ENCODE measurements around the gene IL36A. TPM values are rescaled to one million over a fixed set of nuclear protein-coding genes. Genes with fewer than 3 reads are reported as not detected.

Gene IL36A
- total RNA-seq, 4 donors from 2014 or later, result not detected

DNA sequence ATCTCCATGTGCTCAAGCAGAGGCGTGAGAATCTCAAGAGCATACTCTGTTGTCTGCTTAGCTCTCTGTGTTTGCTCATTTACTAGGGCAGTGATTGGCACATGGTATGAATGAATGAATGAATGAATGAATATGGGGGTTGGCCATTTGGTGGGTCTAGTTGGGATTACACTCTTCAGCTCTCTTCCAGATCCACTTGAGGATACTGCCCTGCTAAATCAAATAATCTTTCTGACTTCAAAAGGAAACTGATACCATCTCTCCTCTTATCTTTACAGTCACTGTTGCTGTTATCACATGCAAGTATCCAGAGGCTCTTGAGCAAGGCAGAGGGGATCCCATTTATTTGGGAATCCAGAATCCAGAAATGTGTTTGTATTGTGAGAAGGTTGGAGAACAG, 25.5 kb upstream of the IL36A start:
- TF ChIP-seq, protein P1, sequence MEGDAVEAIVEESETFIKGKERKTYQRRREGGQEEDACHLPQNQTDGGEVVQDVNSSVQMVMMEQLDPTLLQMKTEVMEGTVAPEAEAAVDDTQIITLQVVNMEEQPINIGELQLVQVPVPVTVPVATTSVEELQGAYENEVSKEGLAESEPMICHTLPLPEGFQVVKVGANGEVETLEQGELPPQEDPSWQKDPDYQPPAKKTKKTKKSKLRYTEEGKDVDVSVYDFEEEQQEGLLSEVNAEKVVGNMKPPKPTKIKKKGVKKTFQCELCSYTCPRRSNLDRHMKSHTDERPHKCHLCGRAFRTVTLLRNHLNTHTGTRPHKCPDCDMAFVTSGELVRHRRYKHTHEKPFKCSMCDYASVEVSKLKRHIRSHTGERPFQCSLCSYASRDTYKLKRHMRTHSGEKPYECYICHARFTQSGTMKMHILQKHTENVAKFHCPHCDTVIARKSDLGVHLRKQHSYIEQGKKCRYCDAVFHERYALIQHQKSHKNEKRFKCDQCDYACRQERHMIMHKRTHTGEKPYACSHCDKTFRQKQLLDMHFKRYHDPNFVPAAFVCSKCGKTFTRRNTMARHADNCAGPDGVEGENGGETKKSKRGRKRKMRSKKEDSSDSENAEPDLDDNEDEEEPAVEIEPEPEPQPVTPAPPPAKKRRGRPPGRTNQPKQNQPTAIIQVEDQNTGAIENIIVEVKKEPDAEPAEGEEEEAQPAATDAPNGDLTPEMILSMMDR (IDR thresholded peaks at IDR 0.05), result no peak
- TF ChIP-seq POLR2A (IDR thresholded peaks at IDR 0.05), result no peak
- no peak for DNase-seq
- no peaks in the 10 kb centered on the region for H3K4me1 ChIP-seq

DNA sequence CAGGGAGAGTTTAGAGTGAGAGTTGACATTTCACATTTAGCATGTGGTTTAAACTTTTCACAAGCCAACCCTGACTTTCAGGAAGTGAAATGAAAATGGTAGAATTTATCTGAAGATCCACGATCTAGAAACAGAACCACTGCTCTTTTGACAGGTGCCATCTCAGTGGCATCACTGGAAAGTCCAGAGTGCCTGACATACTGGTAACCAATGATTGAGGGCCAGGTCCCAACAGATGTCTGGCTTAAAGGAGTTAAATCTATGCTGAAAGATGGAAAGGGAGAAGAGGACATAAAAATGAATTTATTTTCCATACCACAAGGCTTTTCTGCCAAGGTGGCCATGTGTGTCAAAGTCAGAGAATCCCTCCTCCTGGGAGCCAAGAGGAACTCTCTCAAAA, 24.7 kb upstream of the IL36A start:
- H3K4me3 ChIP-seq, result no peak overlapping the region
- H3K27ac ChIP-seq, result no peak overlapping the region
- H3K9me3 ChIP-seq, result no peaks in the 10 kb centered on the region
- no peak for TF ChIP-seq POLR2A (IDR thresholded peaks at IDR 0.05)
- TF ChIP-seq, protein P1 (IDR thresholded peaks at IDR 0.05), result no peak
- H3K27me3 ChIP-seq, result no peaks in the 10 kb centered on the region
- DNase-seq, result no peak
- no peaks in the 10 kb centered on the region for H3K4me1 ChIP-seq
- H3K36me3 ChIP-seq, result no peaks in the 10 kb centered on the region

More for the DNA sequence above, 25.5 kb upstream of the IL36A start:
- Histone ChIP-seq H3K9me3 (no peaks in the 10 kb centered on the region), H3K27ac (no peak overlapping the region), H3K36me3 (no peaks in the 10 kb centered on the region), H3K27me3 (no peaks in the 10 kb centered on the region), H3K4me3 (no peak overlapping the region)

DNA sequence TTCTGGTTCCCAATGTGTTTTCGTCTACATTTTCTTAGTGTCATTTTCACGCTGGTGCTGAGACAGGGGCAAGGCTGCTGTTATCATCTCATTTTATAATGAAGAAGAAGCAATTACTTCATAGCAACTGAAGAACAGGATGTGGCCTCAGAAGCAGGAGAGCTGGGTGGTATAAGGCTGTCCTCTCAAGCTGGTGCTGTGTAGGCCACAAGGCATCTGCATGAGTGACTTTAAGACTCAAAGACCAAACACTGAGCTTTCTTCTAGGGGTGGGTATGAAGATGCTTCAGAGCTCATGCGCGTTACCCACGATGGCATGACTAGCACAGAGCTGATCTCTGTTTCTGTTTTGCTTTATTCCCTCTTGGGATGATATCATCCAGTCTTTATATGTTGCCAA, 20.2 kb upstream of the IL36A start:
- no peak overlapping the region for H3K27ac ChIP-seq
- no peaks in the 10 kb centered on the region for H3K27me3 ChIP-seq
- H3K36me3 ChIP-seq, result no peaks in the 10 kb centered on the region
- no peak overlapping the region for H3K4me3 ChIP-seq
- TF ChIP-seq, protein P1 (IDR thresholded peaks at IDR 0.05), result no peak
- TF ChIP-seq POLR2A (IDR thresholded peaks at IDR 0.05), result no peak
- no peaks in the 10 kb centered on the region for H3K4me1 ChIP-seq
- no peaks in the 10 kb centered on the region for H3K9me3 ChIP-seq
- no peak for DNase-seq

DNA sequence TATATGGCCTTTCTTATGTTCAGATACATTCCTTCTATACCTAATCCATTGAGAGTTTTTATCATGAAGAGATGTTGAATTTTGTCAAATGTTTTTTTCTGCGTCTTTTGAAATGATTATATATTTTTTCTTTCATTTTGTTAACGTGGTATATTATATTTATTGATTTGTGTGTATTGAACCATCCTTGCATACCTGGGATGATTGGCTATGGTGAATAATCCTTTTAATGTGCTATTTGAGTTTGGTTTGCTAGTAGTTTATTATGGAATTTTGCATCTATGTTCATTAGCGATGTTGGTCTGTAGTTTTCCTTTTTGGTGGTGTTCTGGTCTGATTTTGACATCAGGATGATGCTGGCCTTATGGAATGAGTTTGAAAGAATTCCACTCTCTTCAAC, 15.6 kb upstream of the IL36A start:
- no peaks in the 10 kb centered on the region for H3K9me3 ChIP-seq
- no peaks in the 10 kb centered on the region for H3K4me1 ChIP-seq
- no peak for TF ChIP-seq POLR2A (IDR thresholded peaks at IDR 0.05)
- TF ChIP-seq, protein P1 (IDR thresholded peaks at IDR 0.05), result no peak
- H3K27ac ChIP-seq, result no peak overlapping the region
- no peaks in the 10 kb centered on the region for H3K27me3 ChIP-seq
- H3K4me3 ChIP-seq, result no peak overlapping the region
- no peak for DNase-seq
- no peaks in the 10 kb centered on the region for H3K36me3 ChIP-seq

DNA sequence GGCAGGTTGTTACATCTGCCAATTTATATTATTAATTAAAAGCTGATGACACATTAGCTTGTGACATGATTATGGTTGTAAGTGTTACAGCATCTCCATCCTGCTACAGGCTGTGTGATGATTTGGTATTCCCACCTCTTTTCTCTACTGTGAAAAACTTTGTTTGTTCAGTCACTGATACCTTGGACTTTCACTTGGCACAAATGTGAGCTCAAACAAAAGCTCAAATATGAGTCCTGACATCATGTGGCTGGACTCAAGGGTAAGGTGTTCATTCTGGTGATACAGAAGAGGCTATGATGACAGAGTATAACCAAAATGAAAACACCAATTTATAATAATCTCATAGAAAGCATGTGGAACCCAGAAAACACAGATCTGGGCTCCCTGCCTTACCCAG, 11.4 kb upstream of the IL36A start:
- no peak overlapping the region for H3K4me3 ChIP-seq
- H3K9me3 ChIP-seq, result no peaks in the 10 kb centered on the region
- TF ChIP-seq POLR2A (IDR thresholded peaks at IDR 0.05), result no peak
- TF ChIP-seq, protein P1 (IDR thresholded peaks at IDR 0.05), result no peak

DNA sequence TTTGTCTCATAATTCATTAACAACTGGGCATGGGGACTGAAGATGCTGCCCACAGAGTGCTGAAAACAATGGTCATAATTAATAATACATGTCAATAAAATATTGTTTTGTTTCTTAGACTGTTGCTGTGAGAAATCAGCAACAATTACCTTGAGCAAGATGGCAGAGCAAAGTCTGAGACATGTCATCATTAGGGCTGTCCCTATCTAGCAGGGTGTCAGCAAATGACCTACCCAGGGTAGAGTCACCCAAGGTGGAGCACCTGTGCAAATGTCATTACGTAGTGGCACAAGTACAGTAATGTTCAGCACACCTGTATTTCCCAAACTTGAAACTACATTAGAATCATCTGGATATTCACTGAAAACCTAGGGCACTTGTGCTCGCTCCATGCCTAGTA, 10.6 kb upstream of the IL36A start:
- DNase-seq, result no peak
- Histone ChIP-seq H3K4me1 (no peaks in the 10 kb centered on the region), H3K27me3 (no peaks in the 10 kb centered on the region), H3K36me3 (no peaks in the 10 kb centered on the region), H3K27ac (no peak overlapping the region), H3K4me3 (no peak overlapping the region), H3K9me3 (peaks cover 0 to 2% (median 0%) of the 10 kb centered on the region in 4 donors)
- TF ChIP-seq POLR2A (IDR thresholded peaks at IDR 0.05), result no peak
- TF ChIP-seq, protein P1 (IDR thresholded peaks at IDR 0.05), result no peak

More for the DNA sequence above, 11.4 kb upstream of the IL36A start:
- H3K36me3 ChIP-seq, result no peaks in the 10 kb centered on the region
- no peak overlapping the region for H3K27ac ChIP-seq
- H3K4me1 ChIP-seq, result no peaks in the 10 kb centered on the region
- DNase-seq, result no peak
- H3K27me3 ChIP-seq, result no peaks in the 10 kb centered on the region

All from Peyer's patch (tissue), 4 donors.